HepG2 (cell line): ENCODE measurements around the gene HPS1. TPM values are rescaled to one million over a fixed set of nuclear protein-coding genes. Genes with fewer than 3 reads are reported as not detected.

Source experiments
- CBX5 ChIP-seq: sonication (generic); formaldehyde crosslinking; IDR thresholded peaks from 2 replicates; pipeline ENCODE4 v1.4.0; 2020; ENCODE audit warnings: missing genetic modification reagents, borderline replicate concordance
- GABPB1 ChIP-seq: IDR thresholded peaks from 2 replicates; pipeline ENCODE4 v1.6.1; 2016; ENCODE audit warnings: mild to moderate bottlenecking, missing genetic modification reagents, moderate library complexity, missing compliant biosample characterization
- HMG20B ChIP-seq: conservative IDR thresholded peaks from 2 replicates; pipeline ENCODE4 v1.6.1; 2016; ENCODE audit warnings: missing genetic modification reagents, missing compliant biosample characterization
- KAT2B ChIP-seq: fragments of 150-350 bp; IDR thresholded peaks from 2 replicates; pipeline ENCODE4 v1.6.1; 2014; ENCODE audit warnings: low read depth, low read length, borderline replicate concordance
- KDM6A ChIP-seq: IDR thresholded peaks from 2 replicates; pipeline ENCODE4 v1.6.1; 2016; ENCODE audit warnings: low read depth
- NBN ChIP-seq: fragments of 450-650 bp; conservative IDR thresholded peaks from 2 replicates; pipeline ENCODE4 v1.6.1; 2017
- NRL ChIP-seq: sonication (generic); formaldehyde crosslinking; IDR thresholded peaks from 2 replicates; pipeline ENCODE4 v1.5.0; 2020; ENCODE audit warnings: missing genetic modification reagents, mild to moderate bottlenecking, moderate library complexity, borderline replicate concordance
- PRPF4 ChIP-seq: fragments of 200-400 bp; formaldehyde crosslinking; IDR thresholded peaks from 2 replicates; pipeline ENCODE4 v1.6.1; 2016; ENCODE audit warnings: low read length, low read depth; ENCODE audit not compliant: poor library complexity, severe bottlenecking
- SCMH1 ChIP-seq: sonication (generic); formaldehyde crosslinking; IDR thresholded peaks from 2 replicates; pipeline ENCODE4 v1.9.0; 2021; ENCODE audit warnings: missing genetic modification reagents, mild to moderate bottlenecking, borderline replicate concordance
- SUZ12 ChIP-seq: fragments of 150-350 bp; IDR thresholded peaks from 2 replicates; pipeline ENCODE4 v1.6.1; 2014; ENCODE audit warnings: low read depth, low read length
- TAF15 ChIP-seq: fragments of 200-400 bp; formaldehyde crosslinking; IDR thresholded peaks from one replicate; pipeline ENCODE4 v1.6.1; 2018; ENCODE audit warnings: mild to moderate bottlenecking, low read depth, low read length; ENCODE audit not compliant: poor library complexity, severe bottlenecking
- ZNF446 ChIP-seq: sonication (generic); formaldehyde crosslinking; IDR thresholded peaks from 2 replicates; pipeline ENCODE4 v1.5.0; 2020; ENCODE audit warnings: mild to moderate bottlenecking, missing genetic modification reagents
- ZNF546 ChIP-seq: sonication (generic); formaldehyde crosslinking; conservative IDR thresholded peaks from 2 replicates; pipeline ENCODE4 v1.8.1; 2023; ENCODE audit warnings: mild to moderate bottlenecking, missing genetic modification reagents
- ZNF549 ChIP-seq: sonication (generic); formaldehyde crosslinking; IDR thresholded peaks from 2 replicates; pipeline ENCODE4 v1.5.0; 2020; ENCODE audit warnings: missing genetic modification reagents
- ZNF790 ChIP-seq: sonication (generic); formaldehyde crosslinking; IDR thresholded peaks from 2 replicates; pipeline ENCODE4 v1.8.0; 2022; ENCODE audit warnings: missing genetic modification reagents, mild to moderate bottlenecking, borderline replicate concordance
- polyA plus RNA-seq, 8 experiments: library from polyadenylated mRNA; depleted of rRNA in 3 of 8; stranded (reverse) in 7 of 8; unstranded in 1 of 8; fragments of >200 nt; fragmentation: Illumina TruSeq in 4 of 8; extraction: Trizol in 4 of 8; gene quantifications; 2 replicates each; pipeline versions ENCODE4 v1.2.1 to v1.2.3, GENCODE V29; 2011 to 2016; ENCODE audit warnings: low read depth in 4 of 8, missing spikeins in 1 of 8, mixed read lengths in 1 of 8; ENCODE audit not compliant: insufficient read depth in 1 of 8
- total RNA-seq, 5 experiments: library from RNA; depleted of rRNA; stranded (reverse); fragments of >200 nt; fragmentation: Illumina TruSeq; extraction: Trizol; gene quantifications; 2 replicates each; pipeline ENCODE4 v1.2.3, GENCODE V29; 2016; ENCODE audit warnings: low read depth in 1 of 5
- TF ChIP-seq, protein P1 (sequence below), 2 experiments: IDR thresholded peaks; 2 replicates each; pipeline ENCODE4 v1.6.1; 2011 to 2012; ENCODE audit warnings: low read length in 2 of 2, borderline replicate concordance in 1 of 2, low read depth in 1 of 2, mild to moderate bottlenecking in 1 of 2, moderate library complexity in 1 of 2
- TF ChIP-seq, protein P2 (sequence below): fragments of 450-650 bp; IDR thresholded peaks from 2 replicates; pipeline ENCODE4 v1.6.1; 2016
- TF ChIP-seq, protein P3 (sequence below): sonication (generic); formaldehyde crosslinking; IDR thresholded peaks from 2 replicates; pipeline ENCODE4 v1.4.0; 2020; ENCODE audit warnings: missing genetic modification reagents
- TF ChIP-seq, protein P4 (sequence below): sonication (generic); formaldehyde crosslinking; IDR thresholded peaks from 2 replicates; pipeline ENCODE4 v1.4.0; 2020; ENCODE audit warnings: missing genetic modification reagents

HPS1 gene
- total and polyA plus RNA-seq, 2 of the 13 experiments (the other 11 are each of a cell fraction or from before 2014, with no cell fraction given), result 24.6 to 25.8 TPM

DNA sequence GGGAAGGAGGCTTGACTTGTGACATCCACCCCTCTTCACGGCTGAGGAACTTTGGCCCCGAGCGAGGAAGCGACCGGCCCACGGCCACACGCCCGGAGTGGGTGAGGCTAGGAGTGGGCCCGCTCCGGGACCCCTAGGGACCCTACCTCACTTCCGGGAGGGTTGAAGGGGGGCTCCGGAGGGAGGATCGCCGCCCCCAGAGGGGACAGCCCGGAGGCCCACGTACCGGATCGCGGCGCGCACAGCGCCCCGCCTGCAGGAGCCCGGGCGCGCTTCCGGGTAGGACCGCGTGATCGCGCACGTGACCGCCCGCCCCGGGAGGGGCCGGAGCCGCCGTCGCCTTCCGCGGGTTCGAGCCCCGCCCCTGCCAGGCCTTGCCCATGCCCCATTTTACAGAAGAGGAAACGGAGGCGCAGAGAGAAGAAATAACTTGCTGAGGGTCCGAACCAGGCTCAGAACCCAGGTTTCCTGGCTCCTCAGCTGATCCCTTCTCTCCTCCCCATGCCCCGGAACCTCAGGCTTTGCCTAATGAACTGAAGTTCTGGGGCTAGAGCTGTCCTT, at the start of gene HPS1 (continued):
- TF ChIP-seq, protein P1, sequence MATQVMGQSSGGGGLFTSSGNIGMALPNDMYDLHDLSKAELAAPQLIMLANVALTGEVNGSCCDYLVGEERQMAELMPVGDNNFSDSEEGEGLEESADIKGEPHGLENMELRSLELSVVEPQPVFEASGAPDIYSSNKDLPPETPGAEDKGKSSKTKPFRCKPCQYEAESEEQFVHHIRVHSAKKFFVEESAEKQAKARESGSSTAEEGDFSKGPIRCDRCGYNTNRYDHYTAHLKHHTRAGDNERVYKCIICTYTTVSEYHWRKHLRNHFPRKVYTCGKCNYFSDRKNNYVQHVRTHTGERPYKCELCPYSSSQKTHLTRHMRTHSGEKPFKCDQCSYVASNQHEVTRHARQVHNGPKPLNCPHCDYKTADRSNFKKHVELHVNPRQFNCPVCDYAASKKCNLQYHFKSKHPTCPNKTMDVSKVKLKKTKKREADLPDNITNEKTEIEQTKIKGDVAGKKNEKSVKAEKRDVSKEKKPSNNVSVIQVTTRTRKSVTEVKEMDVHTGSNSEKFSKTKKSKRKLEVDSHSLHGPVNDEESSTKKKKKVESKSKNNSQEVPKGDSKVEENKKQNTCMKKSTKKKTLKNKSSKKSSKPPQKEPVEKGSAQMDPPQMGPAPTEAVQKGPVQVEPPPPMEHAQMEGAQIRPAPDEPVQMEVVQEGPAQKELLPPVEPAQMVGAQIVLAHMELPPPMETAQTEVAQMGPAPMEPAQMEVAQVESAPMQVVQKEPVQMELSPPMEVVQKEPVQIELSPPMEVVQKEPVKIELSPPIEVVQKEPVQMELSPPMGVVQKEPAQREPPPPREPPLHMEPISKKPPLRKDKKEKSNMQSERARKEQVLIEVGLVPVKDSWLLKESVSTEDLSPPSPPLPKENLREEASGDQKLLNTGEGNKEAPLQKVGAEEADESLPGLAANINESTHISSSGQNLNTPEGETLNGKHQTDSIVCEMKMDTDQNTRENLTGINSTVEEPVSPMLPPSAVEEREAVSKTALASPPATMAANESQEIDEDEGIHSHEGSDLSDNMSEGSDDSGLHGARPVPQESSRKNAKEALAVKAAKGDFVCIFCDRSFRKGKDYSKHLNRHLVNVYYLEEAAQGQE (IDR thresholded peaks at IDR 0.05; ENCODE audit: borderline replicate concordance in 1 of 2, low read depth in 1 of 2, low read length in 2 of 2), result no peak
- peak; percentile 83; the same call in 1 of the 2 replicates for TF ChIP-seq GABPB1 (CRISPR knock-in tag)
- peak; percentile 75; the same call in 1 of the 2 replicates for TF ChIP-seq ZNF546
- no peak for TF ChIP-seq KDM6A (CRISPR knock-in tag)
- TF ChIP-seq PRPF4, result peak; percentile 33
- TF ChIP-seq ZNF549 (CRISPR knock-in tag), result 0 out of 2 replicates have a peak, but pooled peaks have one; percentile 38
- TF ChIP-seq, protein P2, sequence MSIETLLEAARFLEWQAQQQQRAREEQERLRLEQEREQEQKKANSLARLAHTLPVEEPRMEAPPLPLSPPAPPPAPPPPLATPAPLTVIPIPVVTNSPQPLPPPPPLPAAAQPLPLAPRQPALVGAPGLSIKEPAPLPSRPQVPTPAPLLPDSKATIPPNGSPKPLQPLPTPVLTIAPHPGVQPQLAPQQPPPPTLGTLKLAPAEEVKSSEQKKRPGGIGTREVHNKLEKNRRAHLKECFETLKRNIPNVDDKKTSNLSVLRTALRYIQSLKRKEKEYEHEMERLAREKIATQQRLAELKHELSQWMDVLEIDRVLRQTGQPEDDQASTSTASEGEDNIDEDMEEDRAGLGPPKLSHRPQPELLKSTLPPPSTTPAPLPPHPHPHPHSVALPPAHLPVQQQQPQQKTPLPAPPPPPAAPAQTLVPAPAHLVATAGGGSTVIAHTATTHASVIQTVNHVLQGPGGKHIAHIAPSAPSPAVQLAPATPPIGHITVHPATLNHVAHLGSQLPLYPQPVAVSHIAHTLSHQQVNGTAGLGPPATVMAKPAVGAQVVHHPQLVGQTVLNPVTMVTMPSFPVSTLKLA, result peak; percentile 69
- TF ChIP-seq, protein P3, sequence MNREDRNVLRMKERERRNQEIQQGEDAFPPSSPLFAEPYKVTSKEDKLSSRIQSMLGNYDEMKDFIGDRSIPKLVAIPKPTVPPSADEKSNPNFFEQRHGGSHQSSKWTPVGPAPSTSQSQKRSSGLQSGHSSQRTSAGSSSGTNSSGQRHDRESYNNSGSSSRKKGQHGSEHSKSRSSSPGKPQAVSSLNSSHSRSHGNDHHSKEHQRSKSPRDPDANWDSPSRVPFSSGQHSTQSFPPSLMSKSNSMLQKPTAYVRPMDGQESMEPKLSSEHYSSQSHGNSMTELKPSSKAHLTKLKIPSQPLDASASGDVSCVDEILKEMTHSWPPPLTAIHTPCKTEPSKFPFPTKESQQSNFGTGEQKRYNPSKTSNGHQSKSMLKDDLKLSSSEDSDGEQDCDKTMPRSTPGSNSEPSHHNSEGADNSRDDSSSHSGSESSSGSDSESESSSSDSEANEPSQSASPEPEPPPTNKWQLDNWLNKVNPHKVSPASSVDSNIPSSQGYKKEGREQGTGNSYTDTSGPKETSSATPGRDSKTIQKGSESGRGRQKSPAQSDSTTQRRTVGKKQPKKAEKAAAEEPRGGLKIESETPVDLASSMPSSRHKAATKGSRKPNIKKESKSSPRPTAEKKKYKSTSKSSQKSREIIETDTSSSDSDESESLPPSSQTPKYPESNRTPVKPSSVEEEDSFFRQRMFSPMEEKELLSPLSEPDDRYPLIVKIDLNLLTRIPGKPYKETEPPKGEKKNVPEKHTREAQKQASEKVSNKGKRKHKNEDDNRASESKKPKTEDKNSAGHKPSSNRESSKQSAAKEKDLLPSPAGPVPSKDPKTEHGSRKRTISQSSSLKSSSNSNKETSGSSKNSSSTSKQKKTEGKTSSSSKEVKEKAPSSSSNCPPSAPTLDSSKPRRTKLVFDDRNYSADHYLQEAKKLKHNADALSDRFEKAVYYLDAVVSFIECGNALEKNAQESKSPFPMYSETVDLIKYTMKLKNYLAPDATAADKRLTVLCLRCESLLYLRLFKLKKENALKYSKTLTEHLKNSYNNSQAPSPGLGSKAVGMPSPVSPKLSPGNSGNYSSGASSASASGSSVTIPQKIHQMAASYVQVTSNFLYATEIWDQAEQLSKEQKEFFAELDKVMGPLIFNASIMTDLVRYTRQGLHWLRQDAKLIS (CRISPR knock-in tag), result no peak
- no peak for TF ChIP-seq SUZ12
- TF ChIP-seq HMG20B (CRISPR knock-in tag), result no peak
- no peak for TF ChIP-seq CBX5 (CRISPR knock-in tag)
- TF ChIP-seq NBN, result no peak
- no peak for TF ChIP-seq ZNF446
- no peak for TF ChIP-seq KAT2B
- TF ChIP-seq NRL, result no peak
- no peak for TF ChIP-seq TAF15
- TF ChIP-seq SCMH1 (CRISPR knock-in tag), result no peak
- no peak for TF ChIP-seq ZNF790 (CRISPR knock-in tag)
- TF ChIP-seq, protein P4, sequence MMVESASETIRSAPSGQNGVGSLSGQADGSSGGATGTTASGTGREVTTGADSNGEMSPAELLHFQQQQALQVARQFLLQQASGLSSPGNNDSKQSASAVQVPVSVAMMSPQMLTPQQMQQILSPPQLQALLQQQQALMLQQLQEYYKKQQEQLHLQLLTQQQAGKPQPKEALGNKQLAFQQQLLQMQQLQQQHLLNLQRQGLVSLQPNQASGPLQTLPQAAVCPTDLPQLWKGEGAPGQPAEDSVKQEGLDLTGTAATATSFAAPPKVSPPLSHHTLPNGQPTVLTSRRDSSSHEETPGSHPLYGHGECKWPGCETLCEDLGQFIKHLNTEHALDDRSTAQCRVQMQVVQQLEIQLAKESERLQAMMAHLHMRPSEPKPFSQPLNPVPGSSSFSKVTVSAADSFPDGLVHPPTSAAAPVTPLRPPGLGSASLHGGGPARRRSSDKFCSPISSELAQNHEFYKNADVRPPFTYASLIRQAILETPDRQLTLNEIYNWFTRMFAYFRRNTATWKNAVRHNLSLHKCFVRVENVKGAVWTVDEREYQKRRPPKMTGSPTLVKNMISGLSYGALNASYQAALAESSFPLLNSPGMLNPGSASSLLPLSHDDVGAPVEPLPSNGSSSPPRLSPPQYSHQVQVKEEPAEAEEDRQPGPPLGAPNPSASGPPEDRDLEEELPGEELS (CRISPR knock-in tag), result 0 out of 2 replicates have a peak, but pooled peaks have one; percentile 25
